HEK293T (cell line): ENCODE data around the gene IKBKE.

Source experiments
- ELF4 ChIP-seq: fragments of 450-650 bp; IDR thresholded peaks from 2 replicates; pipeline ENCODE4 v1.6.1; 2017; ENCODE audit warnings: antibody characterized with exemption
- FOXM1 ChIP-seq: fragments of 450-650 bp; IDR thresholded peaks from 2 replicates; pipeline ENCODE4 v1.6.1; 2017; ENCODE audit warnings: mild to moderate bottlenecking, borderline replicate concordance
- L3MBTL2 ChIP-seq: fragments of 450-650 bp; conservative IDR thresholded peaks from 2 replicates; pipeline ENCODE4 v1.6.1; 2016; ENCODE audit warnings: mild to moderate bottlenecking
- SP1 ChIP-seq: fragments of 450-650 bp; IDR thresholded peaks from 2 replicates; pipeline ENCODE4 v1.6.1; 2017
- SUZ12 ChIP-seq: fragments of 450-650 bp; IDR thresholded peaks from 2 replicates; pipeline ENCODE4 v1.6.1; 2016; ENCODE audit warnings: mild to moderate bottlenecking

DNA sequence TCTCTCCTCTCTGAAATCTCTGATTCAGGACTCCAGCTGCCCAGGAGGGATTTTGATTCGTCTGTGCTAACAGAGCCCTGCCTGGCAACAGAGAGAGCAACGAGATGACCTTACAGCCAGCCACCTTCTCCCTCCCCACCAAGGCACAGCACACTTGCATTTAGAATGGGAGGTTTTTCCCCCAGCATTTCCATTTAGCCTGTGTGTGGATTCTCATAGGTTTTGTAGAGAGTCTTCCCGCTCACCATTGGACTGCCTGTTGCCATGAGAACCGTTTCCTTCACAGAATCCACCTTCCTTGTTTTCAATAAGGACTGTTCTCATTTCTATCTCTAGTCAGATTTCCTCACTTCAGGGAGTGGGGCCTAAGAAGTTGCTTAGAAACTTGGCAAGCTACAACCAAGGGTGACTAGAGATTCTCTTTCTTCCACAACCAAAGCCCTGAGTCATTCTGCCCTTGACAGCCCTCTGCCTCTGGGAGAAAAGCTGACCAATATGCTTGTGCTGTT lies 5.8 kb upstream of the IKBKE start:
- TF ChIP-seq SP1, result no peak
- no peak for TF ChIP-seq FOXM1
- no peak for TF ChIP-seq L3MBTL2
- no peak for TF ChIP-seq SUZ12
- no peak for TF ChIP-seq ELF4
